Measurements from ENCODE around the gene TRHDE. TPM values are rescaled to one million over a fixed set of nuclear protein-coding genes. Genes with fewer than 3 reads are reported as not detected.

Gene TRHDE
- polyA plus RNA-seq, 1 donor from 2014 or later = 20.6 TPM

DNA sequence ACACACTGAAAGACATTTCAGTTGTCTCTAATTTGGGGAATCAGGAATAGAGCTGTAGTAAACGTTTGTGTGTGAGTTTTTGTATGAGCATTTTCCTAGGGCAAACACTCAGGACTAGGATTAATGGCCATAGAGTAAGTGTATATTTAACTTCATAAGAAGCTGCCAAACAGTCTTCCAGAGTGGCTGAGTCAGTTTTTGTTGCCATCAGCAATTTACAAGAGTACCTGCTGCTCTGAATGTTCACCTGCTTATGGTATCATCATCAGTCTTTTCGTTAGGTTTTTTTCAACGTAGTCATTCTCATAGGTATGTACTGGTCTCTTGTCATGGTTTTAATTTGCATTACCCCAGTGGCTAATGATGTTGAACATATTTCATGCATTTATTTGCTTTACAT lies 30.6 kb upstream of the TRHDE start:
- no peaks in the 10 kb centered on the region for H3K9me3 ChIP-seq (ENCODE audit: low read length)
- H3K79me2 ChIP-seq (replicated peaks; ENCODE audit: insufficient read depth, low read length) = no peaks in the 10 kb centered on the region
- no peaks in the 10 kb centered on the region for H3K36me3 ChIP-seq (ENCODE audit: insufficient read depth, low read length)
- H3K27ac ChIP-seq (ENCODE audit: low read length) = no peak overlapping the region
- H3K4me2 ChIP-seq (ENCODE audit: low read length) = no peak overlapping the region
- TF ChIP-seq RAD21 (conservative IDR thresholded peaks at IDR 0.05) (no peak), EZH2 (IDR thresholded peaks at IDR 0.05; ENCODE audit: borderline replicate concordance, insufficient read depth, low read length, poor library complexity, severe bottlenecking) (no peak), MXI1 (conservative IDR thresholded peaks at IDR 0.05; ENCODE audit: poor library complexity, severe bottlenecking) (no peak), SMC3 (conservative IDR thresholded peaks at IDR 0.05; ENCODE audit: poor library complexity) (no peak), EP300 (conservative IDR thresholded peaks at IDR 0.05; ENCODE audit: poor library complexity, severe bottlenecking) (no peak), TAF1 (IDR thresholded peaks at IDR 0.05; ENCODE audit: low read depth) (no peak), POLR2AphosphoS5 (IDR thresholded peaks at IDR 0.05) (no peak)
- TF ChIP-seq, protein P1, sequence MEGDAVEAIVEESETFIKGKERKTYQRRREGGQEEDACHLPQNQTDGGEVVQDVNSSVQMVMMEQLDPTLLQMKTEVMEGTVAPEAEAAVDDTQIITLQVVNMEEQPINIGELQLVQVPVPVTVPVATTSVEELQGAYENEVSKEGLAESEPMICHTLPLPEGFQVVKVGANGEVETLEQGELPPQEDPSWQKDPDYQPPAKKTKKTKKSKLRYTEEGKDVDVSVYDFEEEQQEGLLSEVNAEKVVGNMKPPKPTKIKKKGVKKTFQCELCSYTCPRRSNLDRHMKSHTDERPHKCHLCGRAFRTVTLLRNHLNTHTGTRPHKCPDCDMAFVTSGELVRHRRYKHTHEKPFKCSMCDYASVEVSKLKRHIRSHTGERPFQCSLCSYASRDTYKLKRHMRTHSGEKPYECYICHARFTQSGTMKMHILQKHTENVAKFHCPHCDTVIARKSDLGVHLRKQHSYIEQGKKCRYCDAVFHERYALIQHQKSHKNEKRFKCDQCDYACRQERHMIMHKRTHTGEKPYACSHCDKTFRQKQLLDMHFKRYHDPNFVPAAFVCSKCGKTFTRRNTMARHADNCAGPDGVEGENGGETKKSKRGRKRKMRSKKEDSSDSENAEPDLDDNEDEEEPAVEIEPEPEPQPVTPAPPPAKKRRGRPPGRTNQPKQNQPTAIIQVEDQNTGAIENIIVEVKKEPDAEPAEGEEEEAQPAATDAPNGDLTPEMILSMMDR (IDR thresholded peaks at IDR 0.05; ENCODE audit: poor library complexity, severe bottlenecking) = no peak
- TF ChIP-seq, protein P2, sequence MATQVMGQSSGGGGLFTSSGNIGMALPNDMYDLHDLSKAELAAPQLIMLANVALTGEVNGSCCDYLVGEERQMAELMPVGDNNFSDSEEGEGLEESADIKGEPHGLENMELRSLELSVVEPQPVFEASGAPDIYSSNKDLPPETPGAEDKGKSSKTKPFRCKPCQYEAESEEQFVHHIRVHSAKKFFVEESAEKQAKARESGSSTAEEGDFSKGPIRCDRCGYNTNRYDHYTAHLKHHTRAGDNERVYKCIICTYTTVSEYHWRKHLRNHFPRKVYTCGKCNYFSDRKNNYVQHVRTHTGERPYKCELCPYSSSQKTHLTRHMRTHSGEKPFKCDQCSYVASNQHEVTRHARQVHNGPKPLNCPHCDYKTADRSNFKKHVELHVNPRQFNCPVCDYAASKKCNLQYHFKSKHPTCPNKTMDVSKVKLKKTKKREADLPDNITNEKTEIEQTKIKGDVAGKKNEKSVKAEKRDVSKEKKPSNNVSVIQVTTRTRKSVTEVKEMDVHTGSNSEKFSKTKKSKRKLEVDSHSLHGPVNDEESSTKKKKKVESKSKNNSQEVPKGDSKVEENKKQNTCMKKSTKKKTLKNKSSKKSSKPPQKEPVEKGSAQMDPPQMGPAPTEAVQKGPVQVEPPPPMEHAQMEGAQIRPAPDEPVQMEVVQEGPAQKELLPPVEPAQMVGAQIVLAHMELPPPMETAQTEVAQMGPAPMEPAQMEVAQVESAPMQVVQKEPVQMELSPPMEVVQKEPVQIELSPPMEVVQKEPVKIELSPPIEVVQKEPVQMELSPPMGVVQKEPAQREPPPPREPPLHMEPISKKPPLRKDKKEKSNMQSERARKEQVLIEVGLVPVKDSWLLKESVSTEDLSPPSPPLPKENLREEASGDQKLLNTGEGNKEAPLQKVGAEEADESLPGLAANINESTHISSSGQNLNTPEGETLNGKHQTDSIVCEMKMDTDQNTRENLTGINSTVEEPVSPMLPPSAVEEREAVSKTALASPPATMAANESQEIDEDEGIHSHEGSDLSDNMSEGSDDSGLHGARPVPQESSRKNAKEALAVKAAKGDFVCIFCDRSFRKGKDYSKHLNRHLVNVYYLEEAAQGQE (IDR thresholded peaks at IDR 0.05; ENCODE audit: borderline replicate concordance) = no peak
- no peak overlapping the region for H3K4me3 ChIP-seq (ENCODE audit: low read length)
- H3K27me3 ChIP-seq (ENCODE audit: insufficient read depth, low read depth, low read length) = no peaks in the 10 kb centered on the region
- H3K9ac ChIP-seq (ENCODE audit: low read length) = no peak overlapping the region
- no peaks in the 10 kb centered on the region for H4K20me1 ChIP-seq (ENCODE audit: insufficient read depth)
- H3F3A ChIP-seq (ENCODE audit: insufficient read depth, low read length, poor library complexity, severe bottlenecking) = no peaks in the 10 kb centered on the region
- H3K9me2 ChIP-seq (ENCODE audit: insufficient read depth, low read length) = no peaks in the 10 kb centered on the region
- no peak overlapping the region for H2AFZ ChIP-seq (ENCODE audit: low read depth, low read length)

DNA sequence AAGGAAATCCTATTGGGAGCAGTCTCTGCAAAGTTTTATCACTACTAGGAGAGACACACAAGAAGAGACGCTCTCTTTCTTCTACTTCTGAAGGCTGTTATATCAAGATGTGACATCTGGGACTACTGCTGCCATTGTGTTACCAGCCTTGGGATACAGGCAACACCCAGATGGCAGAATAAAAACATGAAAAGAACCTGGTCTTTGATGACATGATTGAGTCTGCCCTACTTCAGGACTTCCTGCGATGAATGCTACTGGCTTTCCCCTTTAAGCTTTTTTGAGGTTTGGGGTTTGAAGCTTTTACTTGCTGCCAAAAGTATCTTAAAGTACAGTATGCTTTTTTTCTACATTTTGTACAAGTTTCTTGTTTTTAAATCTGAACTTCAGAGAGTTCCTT lies 29.2 kb upstream of the TRHDE start:
- H3K9me3 ChIP-seq (ENCODE audit: low read length) = no peaks in the 10 kb centered on the region
- no peak overlapping the region for H3K9ac ChIP-seq (ENCODE audit: low read length)
- TF ChIP-seq MXI1 (conservative IDR thresholded peaks at IDR 0.05; ENCODE audit: poor library complexity, severe bottlenecking) = no peak
- no peak overlapping the region for H2AFZ ChIP-seq (ENCODE audit: low read depth, low read length)
- no peak overlapping the region for H3K27ac ChIP-seq (ENCODE audit: low read length)
- no peaks in the 10 kb centered on the region for H3K36me3 ChIP-seq (ENCODE audit: insufficient read depth, low read length)
- H3K4me3 ChIP-seq (ENCODE audit: low read length) = no peak overlapping the region
- H3K27me3 ChIP-seq (ENCODE audit: insufficient read depth, low read depth, low read length) = no peaks in the 10 kb centered on the region
- H3F3A ChIP-seq (ENCODE audit: insufficient read depth, low read length, poor library complexity, severe bottlenecking) = no peaks in the 10 kb centered on the region
- H3K9me2 ChIP-seq (ENCODE audit: insufficient read depth, low read length) = no peaks in the 10 kb centered on the region
- no peaks in the 10 kb centered on the region for H4K20me1 ChIP-seq (ENCODE audit: insufficient read depth)
- H3K79me2 ChIP-seq (replicated peaks; ENCODE audit: insufficient read depth, low read length) = no peaks in the 10 kb centered on the region
- H3K4me2 ChIP-seq (ENCODE audit: low read length) = no peak overlapping the region

DNA sequence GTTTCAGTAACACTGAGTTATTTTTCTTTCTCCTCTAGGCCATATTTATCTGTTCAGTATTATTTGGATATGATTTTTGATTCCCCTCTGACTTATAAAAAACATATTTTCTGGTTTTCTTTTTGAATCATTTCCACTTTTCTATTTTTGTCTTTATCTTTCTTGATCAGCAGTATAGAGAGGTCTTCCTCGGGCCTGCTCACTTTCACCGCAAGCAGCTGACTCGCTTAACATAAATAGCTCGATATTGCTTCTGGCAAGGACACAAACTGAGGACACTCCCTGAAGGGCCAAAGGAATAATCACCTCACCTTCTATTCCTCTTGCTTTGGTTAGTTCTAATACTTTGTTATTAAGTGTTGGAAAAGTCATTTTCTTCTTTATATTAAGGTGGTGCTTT lies 25.8 kb upstream of the TRHDE start:
- H3K27me3 ChIP-seq (ENCODE audit: insufficient read depth, low read depth, low read length) = no peaks in the 10 kb centered on the region
- no peak overlapping the region for H3K27ac ChIP-seq (ENCODE audit: low read length)
- H3K9ac ChIP-seq (ENCODE audit: low read length) = no peak overlapping the region
- no peak overlapping the region for H3K4me3 ChIP-seq (ENCODE audit: low read length)
- H3K79me2 ChIP-seq (replicated peaks; ENCODE audit: insufficient read depth, low read length) = no peaks in the 10 kb centered on the region
- no peaks in the 10 kb centered on the region for H3F3A ChIP-seq (ENCODE audit: insufficient read depth, low read length, poor library complexity, severe bottlenecking)
- peaks cover 4% of the 10 kb centered on the region for H3K9me3 ChIP-seq (ENCODE audit: low read length)
- TF ChIP-seq MXI1 (conservative IDR thresholded peaks at IDR 0.05; ENCODE audit: poor library complexity, severe bottlenecking) (no peak), SMC3 (conservative IDR thresholded peaks at IDR 0.05; ENCODE audit: poor library complexity) (no peak), EZH2 (IDR thresholded peaks at IDR 0.05; ENCODE audit: borderline replicate concordance, insufficient read depth, low read length, poor library complexity, severe bottlenecking) (no peak), EP300 (conservative IDR thresholded peaks at IDR 0.05; ENCODE audit: poor library complexity, severe bottlenecking) (no peak)
- TF ChIP-seq, protein P2 (IDR thresholded peaks at IDR 0.05; ENCODE audit: borderline replicate concordance) = no peak
- H2AFZ ChIP-seq (ENCODE audit: low read depth, low read length) = no peak overlapping the region
- H4K20me1 ChIP-seq (ENCODE audit: insufficient read depth) = no peaks in the 10 kb centered on the region
- no peaks in the 10 kb centered on the region for H3K9me2 ChIP-seq (ENCODE audit: insufficient read depth, low read length)
- H3K36me3 ChIP-seq (ENCODE audit: insufficient read depth, low read length) = no peaks in the 10 kb centered on the region
- H3K4me2 ChIP-seq (ENCODE audit: low read length) = no peak overlapping the region
